Measurements from ENCODE around the gene CKAP5. TPM values are rescaled to one million over a fixed set of nuclear protein-coding genes. Genes with fewer than 3 reads are reported as not detected.
A peak's percentile ranks its signal among the peaks of the same experiment; 100 is the strongest.
"Not testable (repeated sequence)": the region's sequence is repeated elsewhere in the genome, so short reads cannot be mapped to it uniquely, and the experiment has no call there.

Gene CKAP5
- polyA plus RNA-seq, 3 donors from 2014 or later = 9.1 to 22.1 (median 9.4) TPM

DNA sequence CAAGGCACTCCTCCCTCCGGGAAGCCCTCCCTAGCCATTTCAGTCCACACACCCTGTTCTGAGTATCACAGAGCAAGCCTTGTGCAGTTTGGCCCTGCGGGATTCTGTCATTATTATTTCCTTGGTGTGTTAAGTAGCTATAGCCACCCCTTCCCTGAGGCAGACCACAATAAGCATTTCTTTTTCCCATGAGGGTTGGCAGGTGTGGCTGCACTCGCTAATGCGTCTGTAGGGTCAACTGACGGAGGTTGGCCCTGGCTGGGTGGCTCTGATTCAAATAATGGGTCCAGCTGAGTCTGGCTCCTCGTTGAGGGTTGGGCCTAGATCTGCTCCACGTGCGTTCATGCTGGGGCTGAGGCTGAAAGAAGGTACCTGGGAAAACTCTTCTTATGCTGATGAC, 122.0 kb downstream of the CKAP5 start:
- Mint-ChIP-seq H3K9me3 (no peaks in the 10 kb centered on the region), H3K27ac (no peak overlapping the region), H3K4me1 (no peaks in the 10 kb centered on the region), H3K4me3 (no peak overlapping the region), H3K27me3 (ENCODE audit: low read depth in 3 of 3) (peaks cover 1 to 3% (median 2%) of the 10 kb centered on the region in 3 donors), H3K36me3 (no peaks in the 10 kb centered on the region)
- no peak for DNase-seq

DNA sequence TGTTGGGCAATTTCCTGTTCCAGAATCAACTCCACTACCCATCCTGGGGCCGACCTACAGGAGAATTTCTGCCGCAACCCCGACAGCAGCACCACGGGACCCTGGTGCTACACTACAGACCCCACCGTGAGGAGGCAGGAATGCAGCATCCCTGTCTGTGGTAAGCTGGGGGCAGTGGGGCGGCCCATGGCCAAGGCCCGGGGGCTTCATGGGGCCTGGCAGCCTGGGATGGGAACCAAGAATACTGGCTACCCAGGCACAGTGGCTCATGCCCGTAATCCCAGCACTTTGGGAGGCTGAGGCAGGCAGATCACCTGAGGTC, 122.8 kb downstream of the CKAP5 start:
- no peak for DNase-seq
- no peaks in the 10 kb centered on the region for H3K4me1 Mint-ChIP-seq
- peaks cover 1 to 3% (median 2%) of the 10 kb centered on the region in 3 donors for H3K27me3 Mint-ChIP-seq (ENCODE audit: low read depth in 3 of 3)
- no peak overlapping the region for H3K4me3 Mint-ChIP-seq
- H3K27ac Mint-ChIP-seq = no peak overlapping the region
- no peaks in the 10 kb centered on the region for H3K9me3 Mint-ChIP-seq
- H3K36me3 Mint-ChIP-seq = no peaks in the 10 kb centered on the region

DNA sequence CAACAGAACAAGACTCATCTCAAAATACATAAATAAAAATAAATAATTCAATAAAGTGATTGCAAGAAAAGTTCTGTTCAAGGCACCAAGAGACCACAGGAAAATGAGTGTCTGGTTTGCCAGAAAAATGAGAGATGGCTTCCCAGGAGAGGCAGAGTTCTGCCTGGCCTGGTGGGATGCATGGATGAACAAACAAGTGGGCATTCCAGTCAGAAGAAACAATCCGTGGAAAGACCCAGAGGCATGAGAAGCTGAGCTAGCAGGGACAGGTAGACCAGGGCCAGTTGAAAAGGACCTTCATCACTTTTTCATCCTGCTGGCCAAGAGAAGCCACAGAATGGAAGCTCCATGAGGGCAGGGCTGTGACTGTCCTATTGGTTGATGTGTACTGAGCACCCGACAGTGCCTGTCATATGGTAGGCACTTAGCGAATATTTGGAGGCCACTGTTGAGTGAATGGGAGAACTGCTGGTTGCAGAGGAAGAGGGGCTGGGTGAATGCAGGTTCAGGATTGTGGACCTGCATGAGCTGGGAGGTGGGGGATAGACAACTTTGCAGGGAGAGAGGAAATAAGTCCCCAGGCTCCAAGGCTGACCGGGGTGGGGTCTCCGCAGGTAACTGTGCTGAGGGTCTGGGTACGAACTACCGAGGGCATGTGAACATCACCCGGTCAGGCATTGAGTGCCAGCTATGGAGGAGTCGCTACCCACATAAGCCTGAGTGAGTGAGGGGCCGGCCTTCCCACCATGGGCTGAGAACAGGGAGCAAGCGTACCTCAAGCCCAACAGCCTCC, 123.3 kb downstream of the CKAP5 start:
- no peaks in the 10 kb centered on the region for H3K36me3 Mint-ChIP-seq
- no peaks in the 10 kb centered on the region for H3K4me1 Mint-ChIP-seq
- no peak overlapping the region for H3K27ac Mint-ChIP-seq
- no peak for DNase-seq
- H3K4me3 Mint-ChIP-seq = no peak overlapping the region
- H3K9me3 Mint-ChIP-seq = no peaks in the 10 kb centered on the region
- peaks cover 1 to 3% (median 2%) of the 10 kb centered on the region in 3 donors for H3K27me3 Mint-ChIP-seq (ENCODE audit: low read depth in 3 of 3)

DNA sequence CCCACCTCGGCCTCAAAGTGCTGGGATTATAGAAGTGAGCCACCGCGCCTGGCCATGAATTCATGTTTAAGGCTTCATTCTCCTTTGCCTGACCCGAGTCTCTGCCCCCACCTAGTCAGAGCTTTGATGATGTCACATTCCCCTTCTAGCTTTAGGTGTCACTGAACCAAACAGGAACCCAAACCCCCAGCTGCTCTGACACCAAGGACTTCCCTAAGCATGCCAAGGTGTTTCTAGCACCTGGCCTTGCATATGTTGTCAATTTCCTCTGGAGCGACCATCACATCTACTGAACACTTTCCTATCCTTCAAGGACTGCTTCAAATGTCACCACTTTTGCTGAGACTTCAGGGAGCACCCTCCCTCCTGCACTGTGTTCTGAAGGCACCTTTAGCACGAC, 124.8 kb downstream of the CKAP5 start:
- H3K27ac Mint-ChIP-seq = no peak overlapping the region

DNA sequence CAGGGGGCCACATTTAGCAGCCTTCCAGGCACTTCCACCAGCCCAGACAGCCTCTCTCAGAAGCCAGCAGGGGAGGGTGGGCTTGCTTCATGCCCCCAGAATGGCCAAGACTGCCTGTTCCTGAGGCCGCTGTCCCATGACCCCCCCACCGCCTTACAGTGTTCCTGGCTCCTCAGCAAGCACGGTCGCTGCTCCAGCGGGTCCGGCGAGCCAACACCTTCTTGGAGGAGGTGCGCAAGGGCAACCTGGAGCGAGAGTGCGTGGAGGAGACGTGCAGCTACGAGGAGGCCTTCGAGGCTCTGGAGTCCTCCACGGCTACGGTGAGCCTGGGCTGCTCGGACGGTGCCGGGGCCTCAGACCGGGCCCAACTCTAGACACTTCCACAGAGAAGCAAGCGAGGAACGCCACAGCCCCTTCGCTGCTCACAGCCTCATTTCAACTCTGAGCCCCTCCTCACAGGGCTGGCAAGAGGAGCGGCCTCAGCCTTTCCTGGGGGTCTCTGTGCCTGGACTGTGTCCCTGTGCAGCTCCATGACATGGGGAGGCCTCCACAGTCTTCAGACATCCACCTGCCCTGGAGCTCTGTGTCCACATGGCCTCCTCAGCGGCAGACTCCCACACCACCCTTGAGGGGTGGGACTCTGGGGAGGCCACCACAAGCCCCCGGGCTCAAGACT, 126.4 kb downstream of the CKAP5 start:
- no peak overlapping the region for H3K27ac Mint-ChIP-seq
- DNase-seq = no peak
- no peak overlapping the region for H3K4me3 Mint-ChIP-seq

More for the DNA sequence above, 124.8 kb downstream of the CKAP5 start:
- Mint-ChIP-seq H3K36me3 (no peaks in the 10 kb centered on the region), H3K27me3 (ENCODE audit: low read depth in 3 of 3) (peaks cover 1 to 3% (median 2%) of the 10 kb centered on the region in 3 donors), H3K4me1 (no peaks in the 10 kb centered on the region), H3K9me3 (no peaks in the 10 kb centered on the region), H3K4me3 (no peak overlapping the region)
- no peak for DNase-seq

DNA sequence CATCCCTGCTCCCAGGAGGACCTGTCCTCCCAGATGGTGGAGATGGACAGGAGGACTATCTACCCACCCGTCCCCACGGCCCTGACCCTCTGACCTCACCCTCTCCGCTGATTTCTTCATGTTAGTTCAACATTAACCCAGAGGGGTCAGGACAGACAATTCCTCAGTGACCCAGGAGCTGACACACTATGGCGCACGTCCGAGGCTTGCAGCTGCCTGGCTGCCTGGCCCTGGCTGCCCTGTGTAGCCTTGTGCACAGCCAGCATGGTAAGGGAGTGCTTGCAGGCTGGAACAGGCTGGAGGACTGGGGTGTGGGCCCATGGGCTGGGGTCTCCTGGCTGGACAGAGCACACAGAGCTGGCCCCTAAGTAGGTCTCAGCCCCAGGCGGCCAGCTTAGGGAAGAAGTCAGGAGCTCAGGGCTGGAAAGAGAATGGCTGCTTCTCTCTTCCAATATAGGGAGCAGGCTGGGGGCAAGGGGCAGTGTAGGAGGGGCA, 127.0 kb downstream of the CKAP5 start, which contains the start of gene F2:
Gene F2, plus strand, starts transcription at position 166 of the 495 bp plus-strand sequence. Its CDS starts 23 bp downstream, at position 189.
- DNase-seq = no peak
- H3K27ac Mint-ChIP-seq = no peak within 1 kb of the TSS
- peaks cover 1 to 3% (median 2%) of the 10 kb centered on the region in 3 donors for H3K27me3 Mint-ChIP-seq (ENCODE audit: low read depth in 3 of 3)
- H3K4me1 Mint-ChIP-seq = no peaks in the 10 kb centered on the region
- H3K36me3 Mint-ChIP-seq = no peaks in the 10 kb centered on the region
- no peak within 1 kb of the TSS for H3K4me3 Mint-ChIP-seq
- H3K9me3 Mint-ChIP-seq = no peaks in the 10 kb centered on the region

More for the DNA sequence above, 126.4 kb downstream of the CKAP5 start:
- peaks cover 1 to 3% (median 2%) of the 10 kb centered on the region in 3 donors for H3K27me3 Mint-ChIP-seq (ENCODE audit: low read depth in 3 of 3)
- H3K9me3 Mint-ChIP-seq = no peaks in the 10 kb centered on the region
- no peaks in the 10 kb centered on the region for H3K4me1 Mint-ChIP-seq
- no peaks in the 10 kb centered on the region for H3K36me3 Mint-ChIP-seq

DNA sequence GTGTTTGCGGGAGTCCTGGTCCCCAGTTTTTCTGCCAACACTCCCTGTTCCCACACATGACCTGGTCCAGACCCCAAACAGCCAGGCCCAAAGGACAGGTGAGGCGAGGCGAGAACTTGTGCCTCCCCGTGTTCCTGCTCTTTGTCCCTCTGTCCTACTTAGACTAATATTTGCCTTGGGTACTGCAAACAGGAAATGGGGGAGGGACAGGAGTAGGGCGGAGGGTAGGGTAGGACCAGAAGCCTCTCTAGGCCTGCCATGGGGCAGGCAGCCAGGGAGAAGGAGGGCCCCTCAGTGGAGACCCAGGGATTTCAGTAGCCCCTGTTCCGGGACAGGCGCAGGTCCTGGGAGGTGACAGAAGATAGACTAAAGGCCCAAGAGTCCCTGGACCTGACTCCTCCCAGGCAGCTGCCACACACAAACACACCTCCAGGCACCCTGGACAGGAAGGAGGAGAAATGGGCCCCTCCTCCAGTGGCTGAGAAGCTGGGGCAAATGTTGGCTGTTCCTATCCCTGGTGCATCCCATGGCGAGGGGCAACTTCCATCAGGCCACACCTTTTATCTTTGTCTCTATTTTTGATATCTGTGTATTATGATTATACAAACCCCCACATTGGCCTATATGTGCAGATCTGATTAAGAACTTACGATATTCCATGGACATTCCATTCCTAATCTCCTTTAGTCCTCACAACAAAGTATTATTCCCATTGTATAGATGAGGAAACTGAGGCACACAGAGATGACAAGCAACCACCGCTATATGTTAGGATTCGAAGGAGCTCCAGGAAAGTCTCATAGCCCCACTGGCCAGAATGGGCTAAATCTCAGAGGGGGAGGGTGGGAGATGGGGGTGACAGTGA, 127.7 kb downstream of the CKAP5 start:
- Mint-ChIP-seq H3K9me3 (no peaks in the 10 kb centered on the region), H3K27ac (no peak overlapping the region)
- DNase-seq = no peak

DNA sequence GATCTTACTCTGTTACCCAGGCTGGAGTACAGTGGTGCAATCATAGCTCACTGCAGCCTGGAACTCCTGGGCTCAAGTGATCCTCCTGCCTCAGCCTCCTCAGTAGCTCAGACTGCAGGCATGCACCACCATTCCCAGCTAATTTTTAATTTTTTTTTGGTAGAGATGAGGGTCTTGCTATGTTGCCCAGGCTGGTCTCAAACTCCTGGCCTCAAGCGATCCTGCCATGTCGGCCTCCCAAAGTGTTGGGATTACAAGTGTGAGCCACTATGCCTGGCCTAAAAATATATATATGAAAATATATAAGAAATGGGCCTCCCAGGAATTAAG, 128.3 kb downstream of the CKAP5 start:
- not testable (repeated sequence) for DNase-seq; H3K4me1 Mint-ChIP-seq; H3K4me3 Mint-ChIP-seq; H3K27ac Mint-ChIP-seq; H3K36me3 Mint-ChIP-seq; H3K27me3 Mint-ChIP-seq (ENCODE audit: low read depth in 3 of 3); H3K9me3 Mint-ChIP-seq

More for the DNA sequence above, 127.7 kb downstream of the CKAP5 start:
- Mint-ChIP-seq H3K36me3 (no peaks in the 10 kb centered on the region), H3K4me1 (no peaks in the 10 kb centered on the region), H3K27me3 (ENCODE audit: low read depth in 3 of 3) (peaks cover 0 to 3% (median 2%) of the 10 kb centered on the region in 3 donors), H3K4me3 (no peak overlapping the region)

DNA sequence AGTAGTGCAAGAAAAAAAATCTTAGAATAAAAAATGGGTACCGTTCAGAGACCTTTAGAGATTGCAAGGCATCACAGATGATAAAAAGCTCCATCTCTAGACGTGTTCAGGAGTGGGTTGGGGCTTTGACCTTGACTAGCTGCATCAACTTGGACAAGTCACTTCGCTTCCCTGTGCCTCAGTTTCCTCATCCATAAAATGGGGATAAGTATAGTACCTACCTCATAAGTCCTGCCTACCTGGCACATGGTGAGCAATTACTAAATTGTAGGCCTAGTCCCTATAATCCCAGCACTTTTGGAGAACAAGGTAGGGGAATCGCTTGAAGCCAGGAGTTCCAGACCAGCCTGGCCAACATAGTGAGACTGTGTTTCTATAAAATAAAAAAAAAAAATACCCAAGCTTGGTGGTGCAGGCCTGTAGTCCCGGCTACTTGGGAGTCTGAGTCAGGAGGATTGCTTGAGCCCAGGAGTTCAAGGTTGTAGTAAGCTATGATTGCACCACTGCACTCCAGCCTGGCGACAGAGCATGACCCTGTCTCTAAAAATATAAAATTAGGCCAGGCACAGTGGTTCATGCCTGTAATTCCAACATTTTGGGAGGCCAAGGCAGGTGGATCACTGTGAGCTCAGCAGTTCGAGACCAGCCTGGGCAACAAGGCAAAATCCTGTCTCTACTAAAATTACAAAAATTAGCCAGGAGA, 133.1 kb downstream of the CKAP5 start:
- Mint-ChIP-seq H3K4me3 (no peak overlapping the region), H3K27me3 (ENCODE audit: low read depth in 3 of 3) (no peaks in the 10 kb centered on the region), H3K36me3 (peaks cover 4 to 6% (median 5%) of the 10 kb centered on the region in 3 donors), H3K9me3 (no peaks in the 10 kb centered on the region), H3K27ac (no peak overlapping the region), H3K4me1 (no peaks in the 10 kb centered on the region)
- DNase-seq = no peak

DNA sequence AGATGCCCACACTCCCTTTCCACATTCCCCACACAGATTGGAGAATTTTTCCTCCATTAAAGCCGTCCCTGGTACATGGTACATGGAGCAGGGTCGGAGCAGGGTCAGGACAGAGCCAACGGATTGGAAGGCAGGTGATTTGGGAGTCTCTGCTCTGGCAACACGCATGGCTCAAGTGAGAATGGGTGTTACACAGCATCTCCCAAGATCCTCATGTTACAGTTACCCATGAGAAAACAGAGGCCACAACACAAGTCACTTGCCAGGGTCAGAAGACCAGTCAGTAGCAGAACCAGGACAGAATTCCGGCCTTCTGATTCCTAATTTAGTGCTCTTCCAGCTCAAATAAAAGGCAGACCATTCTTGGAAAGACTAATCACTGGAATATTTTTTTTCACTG, 134.8 kb downstream of the CKAP5 start:
- Mint-ChIP-seq H3K27ac (no peak overlapping the region), H3K9me3 (no peaks in the 10 kb centered on the region), H3K4me3 (no peak overlapping the region), H3K4me1 (peaks cover 1 to 6% of the 10 kb centered on the region in 2 donors), H3K36me3 (peaks cover 4 to 19% (median 13%) of the 10 kb centered on the region in 3 donors), H3K27me3 (ENCODE audit: low read depth in 3 of 3) (no peaks in the 10 kb centered on the region)
- no peak for DNase-seq

DNA sequence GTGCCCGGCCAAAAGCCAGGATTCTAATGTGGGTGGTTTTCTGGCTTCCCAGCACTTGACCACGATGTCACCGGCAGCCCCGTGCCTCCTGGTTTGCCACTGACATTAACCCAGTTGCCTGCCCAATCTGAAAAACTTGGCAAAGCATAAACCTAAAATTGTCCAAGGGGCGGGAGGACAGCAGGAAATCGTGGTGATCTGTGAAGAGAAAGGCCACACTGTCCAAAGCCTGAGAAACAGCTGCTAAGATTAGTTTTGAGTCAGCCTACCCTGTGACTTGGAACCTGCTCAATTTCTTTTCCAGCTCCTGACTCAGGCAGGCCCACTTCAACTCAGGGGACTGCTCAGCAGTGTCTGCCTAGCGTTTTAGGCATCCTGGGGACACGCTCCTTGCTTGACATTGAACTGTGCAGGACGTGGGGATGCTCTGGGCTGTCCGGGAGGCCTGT, 135.2 kb downstream of the CKAP5 start:
- no peak overlapping the region for H3K4me3 Mint-ChIP-seq
- H3K9me3 Mint-ChIP-seq = no peaks in the 10 kb centered on the region
- H3K4me1 Mint-ChIP-seq = peaks cover 1 to 6% of the 10 kb centered on the region in 2 donors

DNA sequence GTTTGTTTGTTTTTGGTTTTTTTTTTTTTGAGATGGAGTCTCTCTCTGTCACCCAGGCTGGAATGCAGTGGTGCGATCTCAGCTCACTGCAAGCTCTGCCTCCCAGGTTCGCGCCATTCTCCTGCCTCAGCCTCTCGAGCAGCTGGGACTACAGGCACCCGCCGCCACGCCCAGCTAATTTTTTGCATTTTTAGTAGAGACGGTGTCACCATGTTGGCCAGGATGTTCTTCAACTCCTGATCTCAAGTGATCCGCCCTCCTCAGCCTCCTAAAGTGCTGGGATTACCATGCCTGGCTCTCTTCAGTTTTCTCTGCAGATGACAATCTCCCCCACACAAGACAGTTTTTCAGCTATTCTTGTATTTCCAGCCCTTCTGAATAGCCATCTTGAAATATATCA, 136.7 kb downstream of the CKAP5 start:
- DNase-seq = not testable (repeated sequence)

More for the DNA sequence above, 135.2 kb downstream of the CKAP5 start:
- peaks cover 4 to 22% (median 15%) of the 10 kb centered on the region in 3 donors for H3K36me3 Mint-ChIP-seq
- H3K27me3 Mint-ChIP-seq (ENCODE audit: low read depth in 3 of 3) = no peaks in the 10 kb centered on the region
- no peak for DNase-seq
- H3K27ac Mint-ChIP-seq = no peak overlapping the region

DNA sequence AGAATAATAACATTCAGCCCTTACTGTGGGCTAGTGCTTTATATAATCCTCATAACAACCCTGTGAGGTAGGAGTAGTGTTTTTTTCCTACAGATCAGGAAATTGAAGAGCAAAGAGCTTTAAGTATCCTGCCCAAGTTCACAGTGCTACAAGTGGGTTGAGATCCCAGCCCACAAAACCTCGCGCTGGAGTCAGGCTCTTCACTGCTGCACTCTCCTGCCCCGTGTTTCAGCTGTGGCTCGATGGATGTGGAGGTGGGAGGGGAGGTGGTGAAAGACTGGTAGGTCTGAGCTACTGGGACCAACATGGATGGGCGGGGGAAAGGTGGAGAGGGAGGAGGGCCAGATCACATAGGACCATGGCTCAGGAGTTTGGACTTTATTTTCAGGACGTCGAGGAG, 139.2 kb downstream of the CKAP5 start:
- Mint-ChIP-seq H3K27me3 (ENCODE audit: low read depth in 3 of 3) (no peaks in the 10 kb centered on the region), H3K4me1 (peaks cover 8 to 23% of the 10 kb centered on the region in 2 donors), H3K27ac (peak overlapping the region in 2 of 6 donors; percentile 31 to 40), H3K4me3 (no peak overlapping the region), H3K9me3 (no peaks in the 10 kb centered on the region), H3K36me3 (peaks cover 4 to 33% (median 22%) of the 10 kb centered on the region in 3 donors)
- no peak for DNase-seq

More for the DNA sequence above, 136.7 kb downstream of the CKAP5 start:
- not testable (repeated sequence) for H3K4me3 Mint-ChIP-seq; H3K4me1 Mint-ChIP-seq; H3K9me3 Mint-ChIP-seq; H3K27me3 Mint-ChIP-seq (ENCODE audit: low read depth in 3 of 3)
- peaks cover 4 to 27% (median 17%) of the 10 kb centered on the region in 3 donors for H3K36me3 Mint-ChIP-seq
- H3K27ac Mint-ChIP-seq = peak overlapping the region in 1 of 6 donors; percentile 24
